Measurements from ENCODE around the gene DDX4. TPM values are rescaled to one million over a fixed set of nuclear protein-coding genes. Genes with fewer than 3 reads are reported as not detected.
A peak's percentile ranks its signal among the peaks of the same experiment; 100 is the strongest.

DDX4 gene
- total RNA-seq, 1 donor from 2014 or later = not detected

DNA sequence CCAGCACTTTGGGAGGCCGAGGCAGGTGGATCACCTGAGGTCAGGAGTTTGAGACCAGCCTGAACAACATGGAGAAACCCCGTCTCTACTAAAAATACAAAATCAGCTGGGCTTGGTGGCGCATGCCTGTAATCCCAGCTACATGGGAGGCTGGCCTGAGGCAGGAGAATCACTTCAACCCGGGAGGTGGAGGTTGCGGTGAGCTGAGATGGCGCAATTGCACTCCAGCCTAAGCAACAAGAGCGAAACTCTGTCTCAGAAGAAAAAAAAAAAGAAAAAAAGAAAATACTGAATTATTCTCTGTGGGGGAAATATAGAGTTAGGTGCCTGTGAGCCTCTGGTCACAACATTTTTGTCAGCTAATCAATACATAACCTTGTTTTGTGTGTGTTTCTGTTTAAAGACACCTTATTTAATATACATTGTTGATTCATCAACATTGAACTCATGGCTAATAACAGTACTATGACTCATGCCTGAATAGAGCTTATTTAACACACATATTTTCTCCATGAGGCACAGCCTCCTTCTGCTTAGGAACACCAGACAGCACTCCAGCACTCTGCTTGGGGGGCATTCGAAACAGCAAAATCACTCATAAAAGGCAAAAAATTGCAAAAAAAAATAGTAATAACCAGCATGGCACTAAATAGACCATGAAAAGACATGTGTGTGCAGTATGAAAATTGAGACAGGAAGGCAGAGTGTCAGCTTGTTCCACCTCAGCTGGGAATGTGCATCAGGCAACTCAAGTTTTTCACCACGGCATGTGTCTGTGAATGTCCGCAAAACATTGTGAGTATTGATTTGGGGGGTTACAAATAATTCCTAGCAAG is 113.2 kb downstream of the DDX4 start, which contains the start of gene IL31RA:
IL31RA (plus strand) TSS at position 519 of the 836 bp plus-strand sequence; CDS start at position 733, 214 bp downstream.
- Mint-ChIP-seq H3K27me3 (ENCODE audit: low read depth) (no peaks in the 10 kb centered on the region), H3K4me3 (no peak within 1 kb of the TSS), H3K9me3 (peaks cover 2% of the 10 kb centered on the region), H3K27ac (no peak within 1 kb of the TSS), H3K4me1 (peaks cover 9% of the 10 kb centered on the region), H3K36me3 (no peaks in the 10 kb centered on the region)
- TF ChIP-seq, protein P1, sequence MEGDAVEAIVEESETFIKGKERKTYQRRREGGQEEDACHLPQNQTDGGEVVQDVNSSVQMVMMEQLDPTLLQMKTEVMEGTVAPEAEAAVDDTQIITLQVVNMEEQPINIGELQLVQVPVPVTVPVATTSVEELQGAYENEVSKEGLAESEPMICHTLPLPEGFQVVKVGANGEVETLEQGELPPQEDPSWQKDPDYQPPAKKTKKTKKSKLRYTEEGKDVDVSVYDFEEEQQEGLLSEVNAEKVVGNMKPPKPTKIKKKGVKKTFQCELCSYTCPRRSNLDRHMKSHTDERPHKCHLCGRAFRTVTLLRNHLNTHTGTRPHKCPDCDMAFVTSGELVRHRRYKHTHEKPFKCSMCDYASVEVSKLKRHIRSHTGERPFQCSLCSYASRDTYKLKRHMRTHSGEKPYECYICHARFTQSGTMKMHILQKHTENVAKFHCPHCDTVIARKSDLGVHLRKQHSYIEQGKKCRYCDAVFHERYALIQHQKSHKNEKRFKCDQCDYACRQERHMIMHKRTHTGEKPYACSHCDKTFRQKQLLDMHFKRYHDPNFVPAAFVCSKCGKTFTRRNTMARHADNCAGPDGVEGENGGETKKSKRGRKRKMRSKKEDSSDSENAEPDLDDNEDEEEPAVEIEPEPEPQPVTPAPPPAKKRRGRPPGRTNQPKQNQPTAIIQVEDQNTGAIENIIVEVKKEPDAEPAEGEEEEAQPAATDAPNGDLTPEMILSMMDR (IDR thresholded peaks at IDR 0.05; ENCODE audit: unreplicated experiment) = no peak
- DNase-seq (ENCODE audit: low spot score in 2 of 2, unreplicated experiment in 2 of 2) = no peak

DNA sequence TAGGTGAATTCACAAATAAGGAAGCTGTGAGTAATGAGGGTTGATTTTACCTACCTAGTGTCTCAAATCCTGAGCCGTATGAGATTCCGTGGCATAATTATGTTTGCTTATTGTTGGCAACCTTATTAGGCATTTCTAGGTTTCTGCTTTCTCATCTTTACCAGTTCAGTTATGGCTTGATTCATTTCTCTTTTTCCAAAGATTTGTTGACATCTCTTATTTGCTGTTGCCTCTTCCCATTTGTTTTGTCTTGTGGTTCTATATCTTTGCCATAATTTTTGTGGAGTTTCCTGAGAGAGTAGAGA is 113.8 kb downstream of the DDX4 start:
- Mint-ChIP-seq H3K9me3 (no peaks in the 10 kb centered on the region), H3K4me1 (peaks cover 9% of the 10 kb centered on the region), H3K36me3 (no peaks in the 10 kb centered on the region)

DNA sequence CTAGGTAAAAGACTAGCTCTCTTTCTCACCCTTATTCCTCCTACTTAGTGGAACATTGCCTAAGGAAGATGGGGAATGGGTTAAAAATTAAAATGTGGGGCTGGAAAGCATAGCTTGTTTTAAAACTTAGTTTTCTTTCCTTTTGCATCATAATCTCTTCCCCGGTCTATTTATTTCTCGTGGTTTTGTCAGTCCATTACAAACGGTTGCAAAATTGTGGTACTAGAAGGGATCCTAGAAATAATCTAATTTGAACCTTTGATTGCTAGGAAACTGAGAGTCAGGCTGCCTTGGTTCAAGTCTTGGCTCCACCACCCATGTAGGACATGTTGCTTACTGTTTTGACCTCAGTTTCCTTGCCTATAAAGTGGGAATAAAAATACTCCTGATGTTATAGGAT is 114.6 kb downstream of the DDX4 start:
- Mint-ChIP-seq H3K4me1 (peaks cover 9% of the 10 kb centered on the region), H3K9me3 (no peaks in the 10 kb centered on the region), H3K36me3 (no peaks in the 10 kb centered on the region), H3K27ac (no peak overlapping the region), H3K27me3 (ENCODE audit: low read depth) (no peaks in the 10 kb centered on the region), H3K4me3 (no peak overlapping the region)
- TF ChIP-seq, protein P1 (IDR thresholded peaks at IDR 0.05; ENCODE audit: unreplicated experiment) = no peak
- no peak for DNase-seq (ENCODE audit: low spot score in 2 of 2, unreplicated experiment in 2 of 2)

More for the DNA sequence above, 113.8 kb downstream of the DDX4 start:
- Mint-ChIP-seq H3K4me3 (no peak overlapping the region), H3K27ac (no peak overlapping the region), H3K27me3 (ENCODE audit: low read depth) (no peaks in the 10 kb centered on the region)
- TF ChIP-seq, protein P1 (IDR thresholded peaks at IDR 0.05; ENCODE audit: unreplicated experiment) = no peak
- DNase-seq (ENCODE audit: low spot score in 2 of 2, unreplicated experiment in 2 of 2) = no peak

DNA sequence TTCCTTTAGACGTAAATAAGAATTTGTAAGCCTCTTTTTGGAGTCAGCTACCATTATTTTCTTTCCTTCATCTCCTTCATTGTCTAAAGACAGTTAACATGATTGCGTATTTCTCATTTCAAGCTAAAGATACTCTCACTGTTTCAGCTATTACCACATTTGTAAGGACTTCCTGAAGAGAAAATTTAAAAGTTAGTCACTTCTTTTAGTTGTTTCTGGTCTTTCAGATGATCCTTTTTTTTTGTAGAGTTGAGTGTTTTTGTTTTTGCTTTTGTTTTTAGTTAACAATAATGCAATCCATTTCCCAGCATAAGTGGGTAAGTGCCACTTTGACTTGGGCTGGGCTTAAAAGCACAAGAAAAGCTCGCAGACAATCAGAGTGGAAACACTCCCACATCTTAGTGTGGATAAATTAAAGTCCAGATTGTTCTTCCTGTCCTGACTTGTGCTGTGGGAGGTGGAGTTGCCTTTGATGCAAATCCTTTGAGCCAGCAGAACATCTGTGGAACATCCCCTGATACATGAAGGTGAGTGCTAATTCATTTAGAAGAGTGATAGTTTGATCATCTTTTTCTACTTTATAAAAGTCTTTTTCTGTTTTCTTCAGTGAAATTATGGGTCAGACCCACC is 115.3 kb downstream of the DDX4 start:
- Mint-ChIP-seq H3K27ac (peak overlapping the region; percentile 65), H3K27me3 (ENCODE audit: low read depth) (no peaks in the 10 kb centered on the region), H3K36me3 (no peaks in the 10 kb centered on the region), H3K9me3 (no peaks in the 10 kb centered on the region), H3K4me1 (peaks cover 9% of the 10 kb centered on the region), H3K4me3 (no peak overlapping the region)
- DNase-seq (ENCODE audit: low spot score in 2 of 2, unreplicated experiment in 2 of 2) = no peak
- TF ChIP-seq, protein P1 (IDR thresholded peaks at IDR 0.05; ENCODE audit: unreplicated experiment) = no peak

DNA sequence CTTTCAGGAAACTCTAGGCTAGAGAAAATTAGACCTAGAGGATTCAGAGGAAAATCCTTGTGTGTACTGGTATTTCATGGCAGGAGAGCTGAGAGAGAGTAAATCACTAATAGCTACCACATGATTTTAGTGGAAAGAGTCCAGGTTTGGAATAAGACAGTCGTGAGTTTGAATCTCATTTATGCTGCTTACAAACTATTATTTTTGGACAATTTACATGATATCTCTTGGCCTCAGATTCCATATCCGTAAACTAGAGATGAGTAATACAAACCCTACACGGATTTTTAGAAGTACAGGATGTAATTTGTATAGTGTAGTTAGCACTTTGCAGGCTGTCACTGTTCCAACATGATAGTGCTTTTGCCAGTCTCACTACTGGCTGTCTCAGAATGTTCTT is 116.0 kb downstream of the DDX4 start:
- no peak overlapping the region for H3K4me3 Mint-ChIP-seq
- DNase-seq (ENCODE audit: low spot score in 2 of 2, unreplicated experiment in 2 of 2) = no peak
- peaks cover 9% of the 10 kb centered on the region for H3K4me1 Mint-ChIP-seq
- H3K36me3 Mint-ChIP-seq = no peaks in the 10 kb centered on the region
- H3K27me3 Mint-ChIP-seq (ENCODE audit: low read depth) = no peaks in the 10 kb centered on the region
- no peaks in the 10 kb centered on the region for H3K9me3 Mint-ChIP-seq
- TF ChIP-seq, protein P1 (IDR thresholded peaks at IDR 0.05; ENCODE audit: unreplicated experiment) = no peak
- H3K27ac Mint-ChIP-seq = peak overlapping the region; percentile 65
